Stimulated activated CD4-positive, alpha-beta T cell treated with anti-CD3 and anti-CD28 coated beads, Interleukin-12 subunit alpha, Interleukin-12 subunit beta, amount 100 ng/mL, for 48 hours (primary cell): ENCODE data around the gene HINFP.
A peak's percentile ranks its signal among the peaks of the same experiment; 100 is the strongest.
"Not testable (repeated sequence)": the region's sequence is repeated elsewhere in the genome, so short reads cannot be mapped to it uniquely, and the experiment has no call there.

Experiments used
- DNase-seq, 3 donors: peaks; one replicate each; pipeline ENCODE4 v3.0.0-alpha.2; 2020; ENCODE audit warnings: low read depth in 2 of 3, low spot score in 1 of 3

Gene HINFP

DNA sequence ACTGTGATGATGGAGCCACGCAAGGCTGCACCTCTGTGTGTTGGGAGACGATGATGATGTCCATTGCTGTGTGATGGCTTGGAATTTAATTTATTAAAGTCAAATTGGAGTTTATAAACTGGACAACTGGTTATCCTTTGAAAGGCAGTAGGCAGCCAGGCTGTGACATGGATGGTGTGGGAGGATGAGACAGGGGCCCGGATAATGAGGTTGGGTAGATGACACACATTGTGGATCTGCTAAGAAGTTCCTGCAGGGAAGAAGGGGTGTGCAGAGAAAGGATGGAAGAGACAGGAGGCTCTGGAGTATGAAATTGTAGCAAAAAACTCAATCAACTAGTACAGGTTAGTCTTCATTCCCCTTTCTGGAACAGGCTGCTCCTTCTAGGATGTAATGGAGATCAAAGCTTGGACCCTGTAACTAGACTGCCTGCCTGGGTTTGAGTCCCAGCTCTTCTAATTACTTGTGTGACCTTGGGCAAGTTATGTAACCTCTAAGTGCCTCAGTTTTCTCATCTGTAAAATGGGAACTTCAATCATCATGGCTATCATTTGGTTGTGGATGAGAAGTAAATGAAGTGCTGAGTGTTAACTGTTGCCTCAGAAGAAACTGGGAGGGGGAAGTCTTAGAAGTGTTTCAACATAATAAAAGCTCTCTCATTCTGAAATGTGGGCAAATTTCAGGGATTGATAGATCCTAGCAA, 4.2 kb upstream of the HINFP start:
- DNase-seq = no peak

- DNase-seq = no peak
These were observed 3.2 kb upstream of the HINFP start for GRCh38 chr11:119118227-119118626.

DNA sequence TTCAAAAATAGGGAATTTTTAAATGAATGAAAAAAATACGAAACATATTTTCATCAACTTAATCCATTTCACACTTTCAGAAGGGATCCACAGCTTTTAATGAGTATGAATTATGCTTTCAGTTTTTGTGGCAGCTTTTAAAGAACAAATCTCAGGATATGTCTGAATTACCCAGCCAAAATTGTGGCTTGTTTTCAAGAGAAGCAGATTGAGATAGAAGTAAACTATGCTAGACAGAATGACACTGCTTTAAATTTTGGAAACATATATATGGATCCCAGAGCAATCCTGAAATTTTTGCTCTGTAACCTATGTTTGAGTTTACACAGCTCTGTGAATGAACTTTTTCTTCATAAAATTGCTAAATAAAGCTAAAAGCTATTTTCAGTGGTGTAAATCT, 2.4 kb upstream of the HINFP start:
- no peak for DNase-seq

- no peak for DNase-seq
These were observed 757 bp upstream of the HINFP start for GRCh38 chr11:119120639-119121007.

DNA sequence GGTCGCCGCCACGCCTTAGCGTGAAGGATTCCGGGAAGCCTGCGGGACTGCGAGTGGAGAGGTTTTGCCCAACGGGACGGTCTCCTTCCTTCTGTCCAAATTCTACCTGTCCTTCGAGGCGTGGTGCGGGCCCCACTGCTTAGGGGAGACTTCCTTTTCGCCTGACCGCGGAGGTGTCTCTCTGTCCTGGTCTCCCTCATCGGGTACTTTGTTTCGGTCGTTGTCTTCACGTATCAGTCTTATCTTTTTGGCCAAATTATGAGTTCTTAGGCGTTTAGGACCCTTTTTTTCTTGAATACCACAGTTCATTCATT, 388 bp downstream of the HINFP start:
- no peak for DNase-seq

GRCh38 chr11:119125821-119126220, 4.4 kb downstream of the HINFP start:
- DNase-seq = no peak

DNA sequence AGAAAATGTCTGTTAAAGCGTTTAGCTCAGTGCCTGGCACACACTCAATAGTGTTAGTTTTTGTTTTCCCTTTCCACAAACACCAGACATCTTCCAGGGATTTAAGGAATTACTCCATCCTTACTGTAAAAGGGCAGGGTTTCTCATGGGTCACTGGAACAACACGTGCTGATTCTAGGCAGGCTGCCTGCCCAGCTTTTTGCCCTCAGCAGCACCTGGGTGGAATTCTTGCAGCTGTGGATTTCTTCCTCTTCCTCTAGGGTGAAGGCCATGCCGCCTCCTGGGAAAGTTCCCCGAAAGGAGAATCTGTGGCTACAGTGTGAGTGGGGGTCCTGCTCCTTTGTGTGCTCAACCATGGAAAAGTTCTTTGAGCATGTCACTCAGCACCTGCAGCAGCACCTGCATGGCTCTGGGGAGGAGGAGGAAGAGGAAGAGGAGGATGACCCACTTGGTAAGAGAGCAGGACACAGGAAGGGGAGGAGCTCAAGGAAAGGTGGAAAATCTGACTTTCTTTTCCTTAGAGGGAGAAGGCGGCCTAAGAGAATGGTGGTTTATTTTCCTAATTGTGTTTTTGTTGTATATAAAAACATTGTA, 5.4 kb downstream of the HINFP start:
- no peak for DNase-seq

- no peak for DNase-seq
These were observed 9.3 kb downstream of the HINFP start for GRCh38 chr11:119130662-119131061.

DNA sequence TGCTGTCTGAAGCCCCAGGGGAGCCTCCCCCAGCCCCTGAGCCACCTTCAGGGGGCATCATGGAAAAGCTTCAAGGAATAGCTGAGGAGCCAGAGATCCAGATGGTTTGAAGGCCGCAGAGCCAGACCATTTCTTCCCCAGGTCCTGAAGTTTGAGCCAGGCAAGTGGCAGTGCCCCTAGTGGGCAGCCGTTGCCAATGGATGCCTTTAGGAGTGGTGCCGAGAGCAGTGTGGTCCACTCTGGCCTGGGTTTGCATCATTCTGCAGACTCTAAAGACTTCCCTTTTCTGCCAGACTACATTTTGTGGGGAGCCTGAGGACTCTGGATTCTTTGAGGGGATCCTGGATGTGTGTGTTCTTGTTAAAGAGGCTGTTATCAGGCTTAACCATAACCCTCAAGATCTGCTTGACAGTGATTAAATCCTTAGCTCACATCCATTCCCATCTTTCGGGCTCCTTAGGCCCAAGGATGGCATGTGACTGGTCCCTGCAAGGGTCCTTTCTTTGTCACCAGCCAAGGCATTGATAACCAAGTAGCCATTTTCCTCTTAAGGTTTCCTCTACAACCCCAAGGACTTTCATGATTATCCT, 13.1 kb downstream of the HINFP start:
- no peak for DNase-seq

DNA sequence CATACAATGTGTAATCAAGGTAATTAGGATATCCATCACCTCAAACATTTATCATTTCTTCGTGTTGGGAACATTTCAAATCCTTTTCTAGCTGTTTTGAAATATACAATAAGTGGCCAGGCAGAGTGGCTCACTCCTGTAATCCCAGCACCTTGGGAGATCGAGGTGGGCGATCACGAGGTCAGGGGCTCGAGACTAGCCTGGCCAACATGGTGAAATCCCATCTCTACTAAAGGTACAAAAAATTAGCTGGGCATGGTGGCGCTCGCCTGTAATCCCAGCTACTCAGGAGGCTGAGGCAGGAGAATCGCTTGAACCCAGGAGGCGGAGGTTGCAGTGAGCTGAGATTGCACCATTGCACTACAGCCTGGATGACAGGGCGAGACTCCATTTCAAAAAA, 17.9 kb downstream of the HINFP start:
- DNase-seq = not testable (repeated sequence)

- DNase-seq = no peak
These were observed 23.6 kb downstream of the HINFP start for GRCh38 chr11:119144825-119145486.

DNA sequence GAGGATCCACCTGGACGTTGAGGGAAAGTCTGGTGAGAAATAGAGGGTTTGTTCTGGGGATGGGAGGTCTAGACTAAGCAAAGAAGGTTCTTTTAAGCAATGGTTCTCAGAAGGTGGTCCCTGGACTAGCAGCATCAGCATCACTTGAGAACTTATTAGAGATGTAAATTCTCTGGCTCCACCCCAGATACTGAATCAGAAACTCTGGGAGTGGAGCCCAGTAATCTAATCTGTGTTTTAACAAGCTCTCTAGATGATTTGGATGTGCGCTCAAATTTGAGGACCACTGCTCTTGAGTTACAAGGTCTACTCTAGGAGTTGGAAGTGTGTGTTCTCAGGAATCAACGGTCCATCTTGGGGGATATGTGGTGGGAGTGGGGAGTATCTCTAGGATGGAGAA, 24.2 kb downstream of the HINFP start:
- no peak for DNase-seq

- no peak for DNase-seq
These were observed 26.4 kb downstream of the HINFP start for GRCh38 chr11:119147604-119148333.

DNA sequence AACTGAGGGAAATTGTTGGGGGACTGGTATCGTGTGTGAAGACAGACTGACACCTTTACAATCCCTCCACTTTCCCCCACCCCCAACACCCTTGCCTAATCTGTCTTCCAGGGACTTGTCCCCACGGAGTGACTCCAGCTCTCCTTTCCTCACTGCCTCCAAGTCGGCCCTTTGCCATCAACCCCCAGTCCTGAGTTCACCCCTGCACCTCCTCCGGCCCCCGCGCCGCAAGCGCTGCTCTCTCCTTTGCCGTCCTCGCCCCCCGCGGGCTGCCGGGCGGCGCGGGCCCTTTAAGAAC, 27.3 kb downstream of the HINFP start:
- no peak for DNase-seq

DNA sequence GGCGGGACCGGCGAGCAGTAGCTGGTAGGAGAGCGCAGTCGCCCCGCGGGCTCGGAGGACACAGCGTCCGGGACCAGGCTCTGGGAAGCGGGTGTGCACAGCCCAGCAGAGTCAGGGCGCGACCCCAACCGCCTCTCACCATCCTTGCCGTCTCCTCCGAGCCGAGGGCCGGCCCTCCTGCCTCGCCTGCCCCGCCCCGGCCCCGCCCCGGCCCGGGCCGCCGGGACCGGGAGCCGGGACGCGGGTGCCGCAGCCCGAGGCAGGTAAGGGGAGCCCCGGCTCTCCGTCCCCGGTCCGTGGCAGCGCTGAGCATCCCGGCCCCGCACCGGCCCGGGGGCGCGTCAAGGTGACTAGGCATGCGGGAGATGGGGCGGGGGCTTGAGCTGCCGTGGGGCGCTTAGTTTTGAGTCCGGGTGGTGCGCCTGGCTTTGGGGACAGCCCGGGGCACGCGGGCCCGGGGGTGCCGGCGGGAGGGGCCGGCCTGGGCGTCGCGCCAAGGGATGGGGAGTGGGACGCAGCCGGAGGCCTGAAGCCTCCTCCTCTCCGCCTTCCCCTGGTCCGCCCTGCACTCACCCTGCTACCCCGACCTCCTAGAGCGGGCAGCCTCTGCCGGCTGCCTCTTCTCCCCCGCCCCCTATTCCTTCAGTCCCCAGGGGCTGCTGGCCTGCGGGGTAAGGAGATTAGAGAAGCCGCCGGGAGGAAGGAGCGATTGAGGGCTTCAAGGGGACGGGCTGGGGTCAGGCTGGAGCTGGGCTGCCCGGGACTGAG, 27.8 kb downstream of the HINFP start, which contains the start of gene ABCG4:
ABCG4 (plus strand) TSS at position 35 of the 768 bp plus-strand sequence. CDS start 914 bp downstream, outside the sequence.
- peak in 1 of 3 donors; percentile 10 for DNase-seq

DNA sequence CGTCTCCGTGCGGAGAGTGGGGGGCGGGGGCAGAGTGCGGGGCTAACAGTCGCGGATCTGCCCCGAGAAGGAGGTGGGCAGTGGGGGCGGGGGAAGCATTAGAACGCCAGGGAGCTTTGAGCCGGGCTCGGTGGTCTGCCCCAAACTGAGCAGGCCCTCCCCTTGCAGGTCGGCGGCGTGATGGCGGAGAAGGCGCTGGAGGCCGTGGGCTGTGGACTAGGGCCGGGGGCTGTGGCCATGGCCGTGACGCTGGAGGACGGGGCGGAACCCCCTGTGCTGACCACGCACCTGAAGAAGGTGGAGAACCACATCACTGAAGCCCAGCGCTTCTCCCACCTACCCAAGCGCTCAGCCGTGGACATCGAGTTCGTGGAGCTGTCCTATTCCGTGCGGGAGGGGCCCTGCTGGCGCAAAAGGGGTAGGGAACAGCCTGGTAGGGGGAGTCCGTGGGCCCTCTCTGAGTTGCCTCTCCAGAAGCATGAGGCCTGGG, 28.5 kb downstream of the HINFP start:
- no peak for DNase-seq

DNA sequence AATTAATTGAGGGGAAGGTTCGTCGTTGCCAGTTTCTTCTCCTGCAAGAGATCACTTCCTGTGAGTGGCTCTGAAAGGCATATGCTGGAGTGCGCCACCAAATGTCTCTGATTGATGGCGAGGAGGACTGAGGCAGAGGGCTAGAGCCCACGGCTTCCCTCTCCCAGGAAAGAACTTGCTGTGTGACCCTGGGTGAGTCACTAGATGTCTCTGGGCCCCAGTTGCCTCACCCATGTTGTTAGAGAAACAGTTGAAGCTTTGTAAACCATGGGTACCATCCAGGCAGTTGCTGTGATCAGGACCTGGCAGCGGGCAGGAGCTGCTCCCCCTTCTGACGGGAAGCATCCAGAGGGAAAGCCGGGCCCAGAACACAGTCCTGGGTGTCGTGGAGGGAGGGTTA, 30.7 kb downstream of the HINFP start:
- DNase-seq = no peak

- DNase-seq = no peak
These were observed 31.2 kb downstream of the HINFP start for GRCh38 chr11:119152604-119153003.

DNA sequence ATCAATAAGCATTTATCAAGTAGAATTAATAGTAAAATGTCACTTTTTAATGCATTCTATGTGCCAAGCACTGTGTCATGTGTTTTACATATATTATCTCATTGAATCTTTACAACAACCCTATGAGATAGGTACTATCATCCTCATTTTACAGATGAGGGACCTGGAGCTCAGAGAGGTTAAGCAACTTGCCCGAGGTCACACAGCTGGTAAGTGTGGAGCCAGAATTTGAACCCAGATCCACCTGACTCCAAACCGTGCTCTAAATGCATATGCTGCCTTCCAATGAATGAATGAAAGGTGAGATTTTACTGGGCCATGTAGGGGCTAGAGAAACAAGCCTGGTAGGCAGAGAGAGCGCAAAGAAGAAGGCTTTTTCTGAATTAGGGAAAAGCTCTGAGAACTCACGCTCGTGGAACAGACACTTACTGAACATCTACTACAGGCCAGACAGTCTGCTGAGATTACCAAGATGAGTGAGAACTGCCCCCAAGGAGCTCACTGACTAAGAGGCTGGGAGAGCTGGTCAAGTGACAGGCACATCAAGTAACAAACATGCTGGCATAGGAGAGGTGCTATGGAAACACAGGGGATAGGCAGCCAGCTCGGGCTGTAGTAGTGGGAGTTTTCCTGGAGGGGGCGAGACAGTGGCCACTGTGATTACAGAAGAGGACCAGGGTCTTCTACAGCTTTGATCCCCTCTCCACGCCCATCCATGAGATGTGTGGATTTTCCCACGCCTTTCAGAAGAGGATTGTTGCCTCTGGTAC, 31.9 kb downstream of the HINFP start:
- no peak for DNase-seq

DNA sequence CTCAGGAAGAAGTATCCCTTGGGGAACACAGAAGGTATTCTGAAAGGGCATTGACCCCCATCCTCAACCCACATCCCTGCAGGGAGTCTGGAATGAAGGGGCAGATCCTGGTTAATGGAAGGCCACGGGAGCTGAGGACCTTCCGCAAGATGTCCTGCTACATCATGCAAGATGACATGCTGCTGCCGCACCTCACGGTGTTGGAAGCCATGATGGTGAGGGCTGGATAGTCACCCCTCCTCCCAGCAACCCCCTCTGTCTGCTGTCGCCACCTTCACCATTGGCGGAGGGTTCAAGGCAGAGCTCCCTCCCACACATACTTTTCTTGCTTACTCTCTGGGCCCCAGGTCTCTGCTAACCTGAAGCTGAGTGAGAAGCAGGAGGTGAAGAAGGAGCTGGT, 32.8 kb downstream of the HINFP start:
- DNase-seq = no peak
